ENCODE results near the gene JAZF1. TPM values are rescaled to one million over a fixed set of nuclear protein-coding genes. Genes with fewer than 3 reads are reported as not detected.
"Not testable (repeated sequence)": the region's sequence is repeated elsewhere in the genome, so short reads cannot be mapped to it uniquely, and the experiment has no call there.

Gene JAZF1
- total and polyA plus RNA-seq, 3 donors from 2014 or later, result 38.5 to 51.0 (median 46.4) TPM

GRCh38 chr7:27922907-27923641 lies 257.5 kb downstream of the JAZF1 start:
- no peak overlapping the region for H3K27ac ChIP-seq
- 61 to 80% methylated on average over 9 to 14 of the region's 14 CpGs for WGBS, 2 donors
- H3K4me3 ChIP-seq, result no peak overlapping the region

DNA sequence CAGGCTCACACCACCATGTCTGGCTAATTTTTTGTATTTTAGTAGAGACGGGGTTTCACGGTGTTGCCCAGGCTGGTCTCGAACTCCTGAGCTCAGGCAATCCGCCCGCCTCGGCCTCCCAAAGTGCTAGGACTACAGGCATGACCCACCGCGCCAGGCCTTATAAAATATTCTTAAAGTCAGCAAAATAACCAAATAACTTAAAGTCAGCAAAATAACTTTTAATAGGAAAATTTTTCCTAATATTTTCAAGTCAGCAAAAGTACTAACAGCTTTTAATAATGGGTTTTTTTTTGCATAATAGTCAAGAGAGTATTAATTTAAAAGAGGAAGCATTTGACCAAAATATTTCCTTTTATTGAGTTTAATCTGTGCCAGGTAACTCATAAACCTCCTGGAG lies 258.2 kb downstream of the JAZF1 start:
- intact Hi-C loops (cut with DNase I; ENCODE audit: low total_unique reads); H3K9me3 ChIP-seq; H3K27me3 ChIP-seq; H3K27ac ChIP-seq; H3K4me1 ChIP-seq; DNase-seq; H3K4me3 ChIP-seq; H3K36me3 ChIP-seq (ENCODE audit: low read depth, missing control alignments): not testable (repeated sequence)
- WGBS, 2 donors, result 90 to 98% methylated on average over 8 of the region's 8 CpGs

More at GRCh38 chr7:27922907-27923641, 257.5 kb downstream of the JAZF1 start:
- no peak for DNase-seq
- Histone ChIP-seq H3K4me1 (peaks cover 5% of the 10 kb centered on the region), H3K36me3 (ENCODE audit: low read depth, missing control alignments) (no peaks in the 10 kb centered on the region), H3K27me3 (no peaks in the 10 kb centered on the region), H3K9me3 (no peaks in the 10 kb centered on the region)
- intact Hi-C loops (cut with DNase I; ENCODE audit: low total_unique reads), result no loop called here
- TF ChIP-seq CTCF (IDR thresholded peaks at IDR 0.05), result no peak
- TF ChIP-seq POLR2A (IDR thresholded peaks at IDR 0.05), result no peak

DNA sequence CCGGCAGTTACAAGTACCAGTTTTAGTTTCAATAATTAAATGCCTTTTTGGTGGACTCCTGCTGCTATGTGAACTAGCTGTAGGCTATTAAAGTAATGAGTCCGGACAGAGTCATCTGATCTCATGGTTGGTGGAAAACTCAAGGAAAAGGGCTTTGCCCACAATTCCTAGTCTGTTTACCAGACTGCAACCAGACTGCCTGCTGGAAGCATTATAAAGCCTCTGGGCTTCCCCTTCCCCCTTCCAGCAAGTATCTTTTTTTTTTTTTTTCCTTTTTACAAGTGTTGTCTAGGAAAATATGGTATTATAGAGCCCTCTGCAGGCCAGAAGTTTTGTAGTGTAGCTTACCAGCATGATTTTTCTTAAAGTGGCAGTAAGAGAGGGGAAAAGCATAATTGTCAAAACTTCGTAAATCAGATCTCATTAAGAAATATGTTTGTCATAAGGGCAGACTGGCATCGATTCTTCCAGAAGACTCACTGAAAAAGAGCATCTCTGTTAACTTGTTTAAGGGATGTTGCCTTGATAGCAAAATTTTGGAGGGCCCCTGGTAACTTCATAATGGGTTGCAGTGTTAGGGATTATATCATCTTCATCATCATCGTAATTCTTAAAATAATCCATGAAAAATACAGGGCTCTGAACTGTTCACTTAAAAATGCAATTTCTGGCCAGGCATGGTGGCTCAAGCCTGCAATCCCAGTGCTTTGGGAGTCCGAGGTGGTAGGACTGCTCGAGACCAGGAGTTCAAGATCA lies 259.3 kb downstream of the JAZF1 start:
- TF ChIP-seq POLR2A (IDR thresholded peaks at IDR 0.05), result no peak
- TF ChIP-seq CTCF (IDR thresholded peaks at IDR 0.05), result peak in 2 of 3 experiments; percentile 20 to 46
- DNase-seq, result peak; percentile 43
- intact Hi-C loops (cut with DNase I; ENCODE audit: low total_unique reads), result no loop called here
- Histone ChIP-seq H3K4me3 (no peak overlapping the region), H3K27me3 (no peaks in the 10 kb centered on the region), H3K27ac (no peak overlapping the region), H3K9me3 (no peaks in the 10 kb centered on the region), H3K4me1 (peaks cover 5% of the 10 kb centered on the region), H3K36me3 (ENCODE audit: low read depth, missing control alignments) (no peaks in the 10 kb centered on the region)
- WGBS, 2 donors, result 55 to 61% methylated on average over 7 of the region's 7 CpGs

DNA sequence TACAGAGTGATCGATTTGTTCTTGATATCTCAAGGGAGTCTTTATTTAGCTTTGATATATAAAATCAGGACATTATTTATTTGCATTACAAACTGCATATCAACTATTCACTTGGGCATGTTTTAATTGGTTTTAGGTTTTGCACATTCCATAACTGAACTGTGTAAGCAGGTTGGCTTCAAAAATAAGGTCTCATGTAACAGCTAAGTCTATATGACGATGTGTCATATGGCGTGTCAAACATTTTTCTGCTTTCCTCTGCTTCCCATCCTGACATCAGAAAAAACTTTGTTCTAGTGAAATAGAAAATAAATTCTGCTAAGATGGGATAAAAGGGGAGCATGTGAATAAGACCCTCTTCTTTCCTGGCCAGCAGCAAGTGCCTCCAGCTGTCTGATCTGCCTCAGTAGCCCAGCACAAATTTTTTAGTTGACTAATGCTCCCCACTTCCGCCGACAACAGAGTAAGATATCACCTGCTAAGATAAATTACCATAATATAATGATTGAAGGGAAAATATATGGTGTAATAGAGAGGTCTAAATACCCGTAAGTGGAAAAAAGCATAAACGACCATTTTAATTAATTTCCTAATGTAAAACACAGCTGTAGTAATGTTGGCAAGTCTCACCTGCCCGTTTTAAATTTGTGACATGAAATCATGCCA lies 260.2 kb downstream of the JAZF1 start:
- H3K9me3 ChIP-seq, result no peaks in the 10 kb centered on the region
- DNase-seq, result no peak
- no peak overlapping the region for H3K27ac ChIP-seq
- no peaks in the 10 kb centered on the region for H3K27me3 ChIP-seq
- no peak overlapping the region for H3K4me3 ChIP-seq
- WGBS, 2 donors, result 74 to 76% methylated on average over 8 of the region's 8 CpGs
- no peaks in the 10 kb centered on the region for H3K36me3 ChIP-seq (ENCODE audit: low read depth, missing control alignments)
- intact Hi-C loops (cut with DNase I; ENCODE audit: low total_unique reads), result no loop called here
- peaks cover 5% of the 10 kb centered on the region for H3K4me1 ChIP-seq
- no peak for TF ChIP-seq CTCF (IDR thresholded peaks at IDR 0.05)
- TF ChIP-seq POLR2A (IDR thresholded peaks at IDR 0.05), result no peak

DNA sequence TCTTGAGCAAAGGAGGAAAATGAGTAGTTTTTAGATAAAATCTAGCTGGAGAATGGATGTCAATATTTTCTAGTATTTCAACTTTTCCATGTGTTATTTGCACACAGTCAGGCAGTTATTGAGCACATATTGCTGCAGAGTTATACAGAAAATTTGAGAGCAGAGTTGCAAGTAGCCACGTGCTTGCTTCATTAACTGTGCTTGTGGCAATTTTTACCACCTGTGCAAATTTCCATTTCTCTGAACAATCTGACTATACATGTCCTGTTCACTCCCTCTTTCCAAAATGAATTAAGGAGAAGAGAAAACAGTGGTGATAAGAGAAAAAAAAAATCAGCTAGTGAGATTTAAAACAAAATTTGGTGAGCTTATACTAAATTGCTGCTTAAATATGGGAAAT lies 262.1 kb downstream of the JAZF1 start:
- 83 to 94% methylated on average over 1 of the region's 1 CpG for WGBS, 2 donors
- Histone ChIP-seq H3K27ac (no peak overlapping the region), H3K4me3 (no peak overlapping the region), H3K27me3 (no peaks in the 10 kb centered on the region), H3K4me1 (peaks cover 4% of the 10 kb centered on the region), H3K9me3 (no peaks in the 10 kb centered on the region), H3K36me3 (ENCODE audit: low read depth, missing control alignments) (no peaks in the 10 kb centered on the region)
- no peak for DNase-seq
- intact Hi-C loops (cut with DNase I; ENCODE audit: low total_unique reads), result no loop called here
- TF ChIP-seq CTCF (IDR thresholded peaks at IDR 0.05) (no peak), POLR2A (IDR thresholded peaks at IDR 0.05) (no peak)

All from testis (tissue), 3 donors.